ENCODE data around the gene LXN. TPM values are rescaled to one million over a fixed set of nuclear protein-coding genes. Genes with fewer than 3 reads are reported as not detected.

Gene LXN
- total and polyA plus RNA-seq, 2 of the 8 experiments (the other 6 are each of a cell fraction or from before 2014, with no cell fraction given) = 3.2 to 4.7 TPM

DNA sequence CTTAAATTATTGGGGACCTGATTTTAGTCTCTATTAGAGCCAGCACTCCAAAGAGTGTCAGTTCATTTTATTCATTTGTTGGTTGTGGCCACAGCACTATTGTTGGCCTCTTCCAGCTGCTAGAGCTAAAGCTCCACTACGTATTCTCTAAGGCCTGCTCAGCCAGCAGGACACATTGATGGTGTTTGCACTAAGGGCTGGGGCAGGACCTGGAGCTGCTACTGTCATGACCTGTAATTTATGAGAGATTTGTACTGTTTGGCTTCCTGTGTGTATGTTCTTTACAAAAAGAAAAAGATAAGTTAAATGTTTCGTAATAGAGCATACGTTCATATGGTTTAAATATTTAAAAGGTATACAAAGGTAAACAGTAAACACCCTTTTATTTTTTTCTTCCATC, 20.0 kb downstream of the LXN start (continued):
- TF ChIP-seq SUZ12 (IDR thresholded peaks at IDR 0.05; ENCODE audit: low read length) (no peak), BRCA1 (IDR thresholded peaks at IDR 0.05; ENCODE audit: low read depth, low read length) (no peak), CHD2 (IDR thresholded peaks at IDR 0.05; ENCODE audit: low read length) (no peak), CEBPB (IDR thresholded peaks at IDR 0.05; ENCODE audit: low read depth, low read length) (no peak)
- TF ChIP-seq, protein P1, sequence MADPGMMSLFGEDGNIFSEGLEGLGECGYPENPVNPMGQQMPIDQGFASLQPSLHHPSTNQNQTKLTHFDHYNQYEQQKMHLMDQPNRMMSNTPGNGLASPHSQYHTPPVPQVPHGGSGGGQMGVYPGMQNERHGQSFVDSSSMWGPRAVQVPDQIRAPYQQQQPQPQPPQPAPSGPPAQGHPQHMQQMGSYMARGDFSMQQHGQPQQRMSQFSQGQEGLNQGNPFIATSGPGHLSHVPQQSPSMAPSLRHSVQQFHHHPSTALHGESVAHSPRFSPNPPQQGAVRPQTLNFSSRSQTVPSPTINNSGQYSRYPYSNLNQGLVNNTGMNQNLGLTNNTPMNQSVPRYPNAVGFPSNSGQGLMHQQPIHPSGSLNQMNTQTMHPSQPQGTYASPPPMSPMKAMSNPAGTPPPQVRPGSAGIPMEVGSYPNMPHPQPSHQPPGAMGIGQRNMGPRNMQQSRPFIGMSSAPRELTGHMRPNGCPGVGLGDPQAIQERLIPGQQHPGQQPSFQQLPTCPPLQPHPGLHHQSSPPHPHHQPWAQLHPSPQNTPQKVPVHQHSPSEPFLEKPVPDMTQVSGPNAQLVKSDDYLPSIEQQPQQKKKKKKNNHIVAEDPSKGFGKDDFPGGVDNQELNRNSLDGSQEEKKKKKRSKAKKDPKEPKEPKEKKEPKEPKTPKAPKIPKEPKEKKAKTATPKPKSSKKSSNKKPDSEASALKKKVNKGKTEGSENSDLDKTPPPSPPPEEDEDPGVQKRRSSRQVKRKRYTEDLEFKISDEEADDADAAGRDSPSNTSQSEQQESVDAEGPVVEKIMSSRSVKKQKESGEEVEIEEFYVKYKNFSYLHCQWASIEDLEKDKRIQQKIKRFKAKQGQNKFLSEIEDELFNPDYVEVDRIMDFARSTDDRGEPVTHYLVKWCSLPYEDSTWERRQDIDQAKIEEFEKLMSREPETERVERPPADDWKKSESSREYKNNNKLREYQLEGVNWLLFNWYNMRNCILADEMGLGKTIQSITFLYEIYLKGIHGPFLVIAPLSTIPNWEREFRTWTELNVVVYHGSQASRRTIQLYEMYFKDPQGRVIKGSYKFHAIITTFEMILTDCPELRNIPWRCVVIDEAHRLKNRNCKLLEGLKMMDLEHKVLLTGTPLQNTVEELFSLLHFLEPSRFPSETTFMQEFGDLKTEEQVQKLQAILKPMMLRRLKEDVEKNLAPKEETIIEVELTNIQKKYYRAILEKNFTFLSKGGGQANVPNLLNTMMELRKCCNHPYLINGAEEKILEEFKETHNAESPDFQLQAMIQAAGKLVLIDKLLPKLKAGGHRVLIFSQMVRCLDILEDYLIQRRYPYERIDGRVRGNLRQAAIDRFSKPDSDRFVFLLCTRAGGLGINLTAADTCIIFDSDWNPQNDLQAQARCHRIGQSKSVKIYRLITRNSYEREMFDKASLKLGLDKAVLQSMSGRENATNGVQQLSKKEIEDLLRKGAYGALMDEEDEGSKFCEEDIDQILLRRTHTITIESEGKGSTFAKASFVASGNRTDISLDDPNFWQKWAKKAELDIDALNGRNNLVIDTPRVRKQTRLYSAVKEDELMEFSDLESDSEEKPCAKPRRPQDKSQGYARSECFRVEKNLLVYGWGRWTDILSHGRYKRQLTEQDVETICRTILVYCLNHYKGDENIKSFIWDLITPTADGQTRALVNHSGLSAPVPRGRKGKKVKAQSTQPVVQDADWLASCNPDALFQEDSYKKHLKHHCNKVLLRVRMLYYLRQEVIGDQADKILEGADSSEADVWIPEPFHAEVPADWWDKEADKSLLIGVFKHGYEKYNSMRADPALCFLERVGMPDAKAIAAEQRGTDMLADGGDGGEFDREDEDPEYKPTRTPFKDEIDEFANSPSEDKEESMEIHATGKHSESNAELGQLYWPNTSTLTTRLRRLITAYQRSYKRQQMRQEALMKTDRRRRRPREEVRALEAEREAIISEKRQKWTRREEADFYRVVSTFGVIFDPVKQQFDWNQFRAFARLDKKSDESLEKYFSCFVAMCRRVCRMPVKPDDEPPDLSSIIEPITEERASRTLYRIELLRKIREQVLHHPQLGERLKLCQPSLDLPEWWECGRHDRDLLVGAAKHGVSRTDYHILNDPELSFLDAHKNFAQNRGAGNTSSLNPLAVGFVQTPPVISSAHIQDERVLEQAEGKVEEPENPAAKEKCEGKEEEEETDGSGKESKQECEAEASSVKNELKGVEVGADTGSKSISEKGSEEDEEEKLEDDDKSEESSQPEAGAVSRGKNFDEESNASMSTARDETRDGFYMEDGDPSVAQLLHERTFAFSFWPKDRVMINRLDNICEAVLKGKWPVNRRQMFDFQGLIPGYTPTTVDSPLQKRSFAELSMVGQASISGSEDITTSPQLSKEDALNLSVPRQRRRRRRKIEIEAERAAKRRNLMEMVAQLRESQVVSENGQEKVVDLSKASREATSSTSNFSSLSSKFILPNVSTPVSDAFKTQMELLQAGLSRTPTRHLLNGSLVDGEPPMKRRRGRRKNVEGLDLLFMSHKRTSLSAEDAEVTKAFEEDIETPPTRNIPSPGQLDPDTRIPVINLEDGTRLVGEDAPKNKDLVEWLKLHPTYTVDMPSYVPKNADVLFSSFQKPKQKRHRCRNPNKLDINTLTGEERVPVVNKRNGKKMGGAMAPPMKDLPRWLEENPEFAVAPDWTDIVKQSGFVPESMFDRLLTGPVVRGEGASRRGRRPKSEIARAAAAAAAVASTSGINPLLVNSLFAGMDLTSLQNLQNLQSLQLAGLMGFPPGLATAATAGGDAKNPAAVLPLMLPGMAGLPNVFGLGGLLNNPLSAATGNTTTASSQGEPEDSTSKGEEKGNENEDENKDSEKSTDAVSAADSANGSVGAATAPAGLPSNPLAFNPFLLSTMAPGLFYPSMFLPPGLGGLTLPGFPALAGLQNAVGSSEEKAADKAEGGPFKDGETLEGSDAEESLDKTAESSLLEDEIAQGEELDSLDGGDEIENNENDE (IDR thresholded peaks at IDR 0.05; ENCODE audit: insufficient replicate concordance, low read length) = no peak

Data from H1 (cell line).